Measurements from ENCODE around the gene AUTS2.
A peak's percentile ranks its signal among the peaks of the same experiment; 100 is the strongest.
"Not testable (repeated sequence)": the region's sequence is repeated elsewhere in the genome, so short reads cannot be mapped to it uniquely, and the experiment has no call there.

Gene AUTS2

GRCh38 chr7:70594170-70594569, 995.9 kb downstream of the AUTS2 start:
- peaks cover 22% of the 10 kb centered on the region for H3K27me3 Mint-ChIP-seq
- H3K4me1 Mint-ChIP-seq (ENCODE audit: low read depth) = peaks cover 2% of the 10 kb centered on the region
- H3K36me3 Mint-ChIP-seq = no peaks in the 10 kb centered on the region
- no peak overlapping the region for H3K4me3 Mint-ChIP-seq
- no peak overlapping the region for H3K27ac Mint-ChIP-seq
- no peaks in the 10 kb centered on the region for H3K9me3 Mint-ChIP-seq (ENCODE audit: low read depth)

- not testable (repeated sequence) for H3K4me3 Mint-ChIP-seq, H3K27ac Mint-ChIP-seq
These were observed 996.6 kb downstream of the AUTS2 start for GRCh38 chr7:70594885-70595284.

GRCh38 chr7:70595370-70595754, 997.1 kb downstream of the AUTS2 start:
- H3K4me3 Mint-ChIP-seq = peak overlapping the region; percentile 57
- H3K9me3 Mint-ChIP-seq (ENCODE audit: low read depth) = no peaks in the 10 kb centered on the region
- H3K27me3 Mint-ChIP-seq = peaks cover 24% of the 10 kb centered on the region
- H3K36me3 Mint-ChIP-seq = no peaks in the 10 kb centered on the region
- H3K27ac Mint-ChIP-seq = no peak overlapping the region
- peaks cover 2% of the 10 kb centered on the region for H3K4me1 Mint-ChIP-seq (ENCODE audit: low read depth)

More at GRCh38 chr7:70594885-70595284, 996.6 kb downstream of the AUTS2 start:
- not testable (repeated sequence) for H3K9me3 Mint-ChIP-seq (ENCODE audit: low read depth); H3K36me3 Mint-ChIP-seq; H3K4me1 Mint-ChIP-seq (ENCODE audit: low read depth)
- H3K27me3 Mint-ChIP-seq = peaks cover 24% of the 10 kb centered on the region

- Mint-ChIP-seq H3K27me3 (peaks cover 25% of the 10 kb centered on the region), H3K4me3 (peak overlapping the region; percentile 57), H3K36me3 (peaks cover 3% of the 10 kb centered on the region), H3K4me1 (ENCODE audit: low read depth) (peaks cover 2% of the 10 kb centered on the region), H3K9me3 (ENCODE audit: low read depth) (no peaks in the 10 kb centered on the region), H3K27ac (no peak overlapping the region)
These were observed 997.7 kb downstream of the AUTS2 start for GRCh38 chr7:70595755-70596597.

GRCh38 chr7:70596598-70596913, 998.3 kb downstream of the AUTS2 start:
- Mint-ChIP-seq H3K9me3 (ENCODE audit: low read depth) (peaks cover 6% of the 10 kb centered on the region), H3K4me3 (peak overlapping the region; percentile 5), H3K4me1 (ENCODE audit: low read depth) (peaks cover 2% of the 10 kb centered on the region), H3K27ac (no peak overlapping the region), H3K36me3 (peaks cover 3% of the 10 kb centered on the region), H3K27me3 (peaks cover 27% of the 10 kb centered on the region)

- Mint-ChIP-seq H3K4me3 (peak overlapping the region; percentile 5), H3K27me3 (peaks cover 27% of the 10 kb centered on the region), H3K9me3 (ENCODE audit: low read depth) (peaks cover 6% of the 10 kb centered on the region), H3K27ac (no peak overlapping the region), H3K36me3 (peaks cover 3% of the 10 kb centered on the region), H3K4me1 (ENCODE audit: low read depth) (peaks cover 2% of the 10 kb centered on the region)
These were observed 998.8 kb downstream of the AUTS2 start for GRCh38 chr7:70597066-70597465.

- Mint-ChIP-seq H3K36me3 (peaks cover 3% of the 10 kb centered on the region), H3K9me3 (ENCODE audit: low read depth) (peaks cover 6% of the 10 kb centered on the region), H3K27ac (no peak overlapping the region), H3K4me1 (ENCODE audit: low read depth) (peaks cover 2% of the 10 kb centered on the region), H3K27me3 (peaks cover 27% of the 10 kb centered on the region), H3K4me3 (no peak overlapping the region)
These were observed 1000.7 kb downstream of the AUTS2 start for GRCh38 chr7:70598976-70599375.

GRCh38 chr7:70599446-70600190, 1001.3 kb downstream of the AUTS2 start:
- H3K27ac Mint-ChIP-seq = no peak overlapping the region
- peaks cover 6% of the 10 kb centered on the region for H3K9me3 Mint-ChIP-seq (ENCODE audit: low read depth)
- peaks cover 23% of the 10 kb centered on the region for H3K27me3 Mint-ChIP-seq
- peaks cover 3% of the 10 kb centered on the region for H3K36me3 Mint-ChIP-seq
- H3K4me1 Mint-ChIP-seq (ENCODE audit: low read depth) = peaks cover 2% of the 10 kb centered on the region
- no peak overlapping the region for H3K4me3 Mint-ChIP-seq

GRCh38 chr7:70600993-70601392, 1002.7 kb downstream of the AUTS2 start:
- peaks cover 3% of the 10 kb centered on the region for H3K36me3 Mint-ChIP-seq
- no peak overlapping the region for H3K4me3 Mint-ChIP-seq
- H3K27me3 Mint-ChIP-seq = peaks cover 19% of the 10 kb centered on the region
- H3K27ac Mint-ChIP-seq = no peak overlapping the region
- no peaks in the 10 kb centered on the region for H3K4me1 Mint-ChIP-seq (ENCODE audit: low read depth)
- peaks cover 6% of the 10 kb centered on the region for H3K9me3 Mint-ChIP-seq (ENCODE audit: low read depth)

- H3K4me1 Mint-ChIP-seq (ENCODE audit: low read depth) = no peaks in the 10 kb centered on the region
- H3K9me3 Mint-ChIP-seq (ENCODE audit: low read depth) = peaks cover 6% of the 10 kb centered on the region
- no peak overlapping the region for H3K4me3 Mint-ChIP-seq
- H3K36me3 Mint-ChIP-seq = peaks cover 3% of the 10 kb centered on the region
- peaks cover 15% of the 10 kb centered on the region for H3K27me3 Mint-ChIP-seq
- H3K27ac Mint-ChIP-seq = no peak overlapping the region
These were observed 1003.8 kb downstream of the AUTS2 start for GRCh38 chr7:70602117-70602516.

GRCh38 chr7:70607281-70607680, 1009.0 kb downstream of the AUTS2 start:
- Mint-ChIP-seq H3K9me3 (ENCODE audit: low read depth) (no peaks in the 10 kb centered on the region), H3K4me3 (no peak overlapping the region), H3K4me1 (ENCODE audit: low read depth) (no peaks in the 10 kb centered on the region), H3K36me3 (no peaks in the 10 kb centered on the region), H3K27ac (no peak overlapping the region), H3K27me3 (no peaks in the 10 kb centered on the region)

- no peaks in the 10 kb centered on the region for H3K9me3 Mint-ChIP-seq (ENCODE audit: low read depth)
These were observed 1009.5 kb downstream of the AUTS2 start for GRCh38 chr7:70607759-70608158.

GRCh38 chr7:70608229-70608628, 1010.0 kb downstream of the AUTS2 start:
- no peaks in the 10 kb centered on the region for H3K27me3 Mint-ChIP-seq
- no peak overlapping the region for H3K27ac Mint-ChIP-seq
- no peaks in the 10 kb centered on the region for H3K36me3 Mint-ChIP-seq
- no peak overlapping the region for H3K4me3 Mint-ChIP-seq
- H3K9me3 Mint-ChIP-seq (ENCODE audit: low read depth) = no peaks in the 10 kb centered on the region
- no peaks in the 10 kb centered on the region for H3K4me1 Mint-ChIP-seq (ENCODE audit: low read depth)

More at GRCh38 chr7:70607759-70608158, 1009.5 kb downstream of the AUTS2 start:
- no peaks in the 10 kb centered on the region for H3K27me3 Mint-ChIP-seq
- no peak overlapping the region for H3K4me3 Mint-ChIP-seq
- H3K4me1 Mint-ChIP-seq (ENCODE audit: low read depth) = no peaks in the 10 kb centered on the region
- H3K27ac Mint-ChIP-seq = no peak overlapping the region
- H3K36me3 Mint-ChIP-seq = no peaks in the 10 kb centered on the region

GRCh38 chr7:70612811-70613210, 1014.5 kb downstream of the AUTS2 start:
- Mint-ChIP-seq H3K27ac (no peak overlapping the region), H3K9me3 (ENCODE audit: low read depth) (no peaks in the 10 kb centered on the region), H3K4me3 (no peak overlapping the region), H3K4me1 (ENCODE audit: low read depth) (no peaks in the 10 kb centered on the region), H3K27me3 (no peaks in the 10 kb centered on the region), H3K36me3 (no peaks in the 10 kb centered on the region)

GRCh38 chr7:70614237-70615045, 1016.2 kb downstream of the AUTS2 start:
- Mint-ChIP-seq H3K36me3 (no peaks in the 10 kb centered on the region), H3K4me3 (no peak overlapping the region), H3K27ac (no peak overlapping the region), H3K9me3 (ENCODE audit: low read depth) (no peaks in the 10 kb centered on the region), H3K27me3 (no peaks in the 10 kb centered on the region), H3K4me1 (ENCODE audit: low read depth) (no peaks in the 10 kb centered on the region)
